GM10266 (cell line): ENCODE results near the gene TLR4.

Experiments
- DNase-seq: peaks from one replicate; pipeline ENCODE4 v3.0.0; 2012; ENCODE audit errors: extremely low spot score
- CTCF ChIP-seq: IDR thresholded peaks from 2 replicates; pipeline ENCODE4 v1.5.1; 2012; ENCODE audit warnings: mild to moderate bottlenecking, low read depth; ENCODE audit not compliant: control insufficient read depth, insufficient read depth; ENCODE audit errors: missing control alignments

TLR4 gene

GRCh38 chr9:117720555-117720954, 16.4 kb downstream of the TLR4 start:
- TF ChIP-seq CTCF = no peak
- DNase-seq = no peak

- no peak for TF ChIP-seq CTCF
- DNase-seq = no peak
Observed at GRCh38 chr9:117720987-117721386, 16.8 kb downstream of the TLR4 start.

GRCh38 chr9:117722108-117722761, 18.0 kb downstream of the TLR4 start:
- TF ChIP-seq CTCF = no peak
- no peak for DNase-seq

- no peak for DNase-seq
Observed at GRCh38 chr9:117723986-117724625, 19.9 kb downstream of the TLR4 start.

GRCh38 chr9:117725426-117725887, 21.3 kb downstream of the TLR4 start:
- no peak for TF ChIP-seq CTCF
- DNase-seq = no peak

More at GRCh38 chr9:117723986-117724625, 19.9 kb downstream of the TLR4 start:
- TF ChIP-seq CTCF = no peak

- no peak for TF ChIP-seq CTCF
- DNase-seq = no peak
Observed at GRCh38 chr9:117729375-117729774, 25.2 kb downstream of the TLR4 start.

GRCh38 chr9:117732494-117732893, 28.3 kb downstream of the TLR4 start:
- TF ChIP-seq CTCF = no peak
- no peak for DNase-seq
